ENCODE measurements around the gene POU6F2.

POU6F2 gene

GRCh38 chr7:39464350-39465054 lies 486.8 kb downstream of the POU6F2 start:
- no peak for DNase-seq
- in situ Hi-C loops (cut with HindIII; ENCODE audit: low pct_ligation_motif_present, low pct_unique_long_range_greater_than_20kb, low sequenced_read_pairs): loop anchor here (25.0 kb wide), 1 partner anchor 527 kb away; no protein-coding TSS in a partner anchor

GRCh38 chr7:39465055-39465929 lies 487.6 kb downstream of the POU6F2 start:
- peak; percentile 85 for DNase-seq
- in situ Hi-C loops (cut with HindIII; ENCODE audit: low pct_ligation_motif_present, low pct_unique_long_range_greater_than_20kb, low sequenced_read_pairs): loop anchor here (25.0 kb wide), 1 partner anchor 528 kb away; no protein-coding TSS in a partner anchor

GRCh38 chr7:39468261-39468660 lies 490.6 kb downstream of the POU6F2 start:
- DNase-seq: no peak
- in situ Hi-C loops (cut with HindIII; ENCODE audit: low pct_ligation_motif_present, low pct_unique_long_range_greater_than_20kb, low sequenced_read_pairs): loop anchor here (25.0 kb wide), 1 partner anchor 531 kb away; no protein-coding TSS in a partner anchor

GRCh38 chr7:39468808-39469374 lies 491.2 kb downstream of the POU6F2 start:
- no peak for DNase-seq
- in situ Hi-C loops (cut with HindIII; ENCODE audit: low pct_ligation_motif_present, low pct_unique_long_range_greater_than_20kb, low sequenced_read_pairs): loop anchor here (25.0 kb wide), 1 partner anchor 532 kb away; no protein-coding TSS in a partner anchor

- in situ Hi-C loops (cut with HindIII; ENCODE audit: low pct_ligation_motif_present, low pct_unique_long_range_greater_than_20kb, low sequenced_read_pairs): no loop called here
- DNase-seq: peak; percentile 39
Observed at GRCh38 chr7:39480901-39481300, 503.2 kb downstream of the POU6F2 start.

- in situ Hi-C loops (cut with HindIII; ENCODE audit: low pct_ligation_motif_present, low pct_unique_long_range_greater_than_20kb, low sequenced_read_pairs): no loop called here
- no peak for DNase-seq
Observed at GRCh38 chr7:39488467-39489393, 511.0 kb downstream of the POU6F2 start.

GRCh38 chr7:39490296-39490695 lies 512.6 kb downstream of the POU6F2 start:
- in situ Hi-C loops (cut with HindIII; ENCODE audit: low pct_ligation_motif_present, low pct_unique_long_range_greater_than_20kb, low sequenced_read_pairs): no loop called here
- DNase-seq: no peak

- DNase-seq: no peak
- in situ Hi-C loops (cut with HindIII; ENCODE audit: low pct_ligation_motif_present, low pct_unique_long_range_greater_than_20kb, low sequenced_read_pairs): no loop called here
Observed at GRCh38 chr7:39493934-39494333, 516.2 kb downstream of the POU6F2 start.

GRCh38 chr7:39501358-39501757 lies 523.6 kb downstream of the POU6F2 start:
- in situ Hi-C loops (cut with HindIII; ENCODE audit: low pct_ligation_motif_present, low pct_unique_long_range_greater_than_20kb, low sequenced_read_pairs): no loop called here
- no peak for DNase-seq

GRCh38 chr7:39504963-39505362 lies 527.3 kb downstream of the POU6F2 start:
- in situ Hi-C loops (cut with HindIII; ENCODE audit: low pct_ligation_motif_present, low pct_unique_long_range_greater_than_20kb, low sequenced_read_pairs): no loop called here
- peak; percentile 95 for DNase-seq

- no peak for DNase-seq
- in situ Hi-C loops (cut with HindIII; ENCODE audit: low pct_ligation_motif_present, low pct_unique_long_range_greater_than_20kb, low sequenced_read_pairs): no loop called here
Observed at GRCh38 chr7:39507866-39508551, 530.3 kb downstream of the POU6F2 start.

- no peak for DNase-seq
- in situ Hi-C loops (cut with HindIII; ENCODE audit: low pct_ligation_motif_present, low pct_unique_long_range_greater_than_20kb, low sequenced_read_pairs): no loop called here
Observed at GRCh38 chr7:39509436-39509835, 531.7 kb downstream of the POU6F2 start.

GRCh38 chr7:39509912-39510311 lies 532.2 kb downstream of the POU6F2 start:
- in situ Hi-C loops (cut with HindIII; ENCODE audit: low pct_ligation_motif_present, low pct_unique_long_range_greater_than_20kb, low sequenced_read_pairs): no loop called here
- no peak for DNase-seq

GRCh38 chr7:39510864-39511354 lies 533.2 kb downstream of the POU6F2 start:
- in situ Hi-C loops (cut with HindIII; ENCODE audit: low pct_ligation_motif_present, low pct_unique_long_range_greater_than_20kb, low sequenced_read_pairs): no loop called here
- peak; percentile 30 for DNase-seq

- in situ Hi-C loops (cut with HindIII; ENCODE audit: low pct_ligation_motif_present, low pct_unique_long_range_greater_than_20kb, low sequenced_read_pairs): no loop called here
- no peak for DNase-seq
Observed at GRCh38 chr7:39515534-39516228, 538.0 kb downstream of the POU6F2 start.

GRCh38 chr7:39516498-39516897 lies 538.8 kb downstream of the POU6F2 start:
- in situ Hi-C loops (cut with HindIII; ENCODE audit: low pct_ligation_motif_present, low pct_unique_long_range_greater_than_20kb, low sequenced_read_pairs): no loop called here
- DNase-seq: no peak

- in situ Hi-C loops (cut with HindIII; ENCODE audit: low pct_ligation_motif_present, low pct_unique_long_range_greater_than_20kb, low sequenced_read_pairs): no loop called here
Observed at GRCh38 chr7:39517240-39517639, 539.5 kb downstream of the POU6F2 start.

More at GRCh38 chr7:39517240-39517639, 539.5 kb downstream of the POU6F2 start:
- DNase-seq: no peak
